Activated T-helper 2 cell treated with anti-CD3 and anti-CD28 coated beads, Interferon-gamma antibody, Interleukin-2, Interleukin-4, amounts not matched to agents 10 μg/mL and 5 μg/mL and 100 μg/mL, durations not matched to agents 14 hours and 24 hours and 36 hours (primary cell): ENCODE data around the gene PTPN12. TPM values are rescaled to one million over a fixed set of nuclear protein-coding genes. Genes with fewer than 3 reads are reported as not detected.

Experiments used
- total RNA-seq: library from RNA; stranded (reverse); gene quantifications from 2 replicates; pipeline ENCODE4 v1.2.3, GENCODE V29; 2022

PTPN12 gene
- total RNA-seq, 1 donor from 2014 or later: 10.6 TPM

Other genes with a start within 250 kb of the PTPN12 start
- 0.43 and 0.90 TPM in 2 replicates for gene GSAP, start 120.9 kb upstream of the PTPN12 start, total RNA-seq
- 28.1 and 28.8 TPM in 2 replicates for gene RSBN1L, start 159.2 kb downstream of the PTPN12 start, total RNA-seq